PC-3 (cell line): ENCODE measurements around the gene GFOD1.
"Not testable (repeated sequence)": the region's sequence is repeated elsewhere in the genome, so short reads cannot be mapped to it uniquely, and the experiment has no call there.

ENCODE experiments used
- CTCF ChIP-seq: fragments of 300-600 bp; sonication (generic); conservative IDR thresholded peaks from 2 replicates; pipeline ENCODE4 v1.5.1; 2017; ENCODE audit warnings: antibody characterized with exemption, low read depth, mild to moderate bottlenecking, low read length
- EZH2 ChIP-seq: fragments of 300-600 bp; sonication (generic); IDR thresholded peaks from one replicate; pipeline ENCODE4 v1.6.1; 2017; ENCODE audit warnings: antibody characterized with exemption, mild to moderate bottlenecking, low read length; ENCODE audit not compliant: unreplicated experiment

- TF ChIP-seq CTCF, EZH2: not testable (repeated sequence)
Measured at GRCh38 chr6:13388769-13389168, 98.6 kb downstream of the GFOD1 start.
